AG20443 (cell line): Measurements from ENCODE around the gene PAQR6.
"Not testable (repeated sequence)": the region's sequence is repeated elsewhere in the genome, so short reads cannot be mapped to it uniquely, and the experiment has no call there.

Source experiments
- DNase-seq: peaks from one replicate; pipeline ENCODE4 v3.0.0; 2012; ENCODE audit warnings: low spot score, mixed read lengths

The PAQR6 gene

DNA sequence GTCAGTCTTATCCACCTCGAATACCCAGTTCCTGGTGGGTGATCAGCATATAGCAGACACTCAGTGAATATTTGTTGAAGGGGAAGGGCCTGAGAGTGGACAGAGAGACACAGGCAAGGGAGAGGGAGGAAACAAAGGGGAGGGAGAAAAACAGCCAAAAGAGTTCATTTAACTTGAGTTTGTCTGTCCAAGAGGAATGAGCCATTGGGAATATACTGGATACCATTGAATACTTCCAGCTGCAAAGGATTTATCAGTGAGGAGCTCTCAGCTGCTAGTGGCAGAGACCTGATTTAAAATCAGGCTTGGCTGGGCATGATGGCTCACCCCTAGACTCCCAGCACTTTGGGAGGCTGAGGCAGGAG, 17.4 kb downstream of the PAQR6 start:
- no peak for DNase-seq

- no peak for DNase-seq
Measured at GRCh38 chr1:156229809-156230472, 17.9 kb downstream of the PAQR6 start.

GRCh38 chr1:156228501-156228900, 19.4 kb downstream of the PAQR6 start:
- DNase-seq = no peak

DNA sequence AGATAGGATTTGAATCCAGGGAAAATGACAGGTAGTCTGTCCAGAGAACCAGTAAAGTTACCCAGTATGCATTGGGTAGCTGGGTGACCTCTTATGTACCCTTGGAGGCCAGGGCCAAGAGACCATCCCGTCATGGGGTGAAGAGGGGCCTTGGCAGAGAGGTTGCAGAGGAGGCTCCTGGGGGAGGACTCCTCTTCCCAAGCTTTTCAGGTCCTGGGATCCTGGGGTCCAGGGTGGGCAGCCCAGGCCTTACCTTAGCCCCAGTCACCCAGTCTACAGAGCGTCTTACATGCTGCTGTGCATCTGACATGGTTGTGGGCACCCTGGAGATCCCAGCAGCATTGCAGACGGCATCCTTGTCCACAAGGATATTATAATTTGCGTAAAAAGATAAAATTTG, 21.1 kb downstream of the PAQR6 start:
- DNase-seq = no peak

DNA sequence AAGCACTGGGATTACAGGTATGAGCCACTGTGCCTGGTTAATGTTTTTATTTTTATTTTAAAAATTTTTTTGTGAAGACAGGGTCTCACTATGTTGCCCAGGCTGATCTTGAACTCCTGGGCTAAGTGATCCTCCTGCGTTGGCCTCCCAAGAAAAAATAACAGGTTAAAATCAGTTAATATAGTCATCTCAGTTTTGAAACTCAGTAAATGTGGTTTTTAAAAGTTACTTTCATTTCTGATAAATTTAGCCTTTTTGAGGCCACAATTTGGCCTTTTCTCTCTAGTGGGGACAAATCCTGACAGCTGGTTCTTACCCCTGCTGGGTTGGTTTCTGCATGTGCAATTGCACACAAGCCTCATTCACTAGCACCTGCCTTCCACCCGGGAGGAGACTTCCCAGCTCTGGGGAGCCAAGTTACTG, 21.7 kb downstream of the PAQR6 start:
- no peak for DNase-seq

- no peak for DNase-seq
Measured at GRCh38 chr1:156225677-156226014, 22.2 kb downstream of the PAQR6 start.

GRCh38 chr1:156221986-156222692, 25.7 kb downstream of the PAQR6 start:
- no peak for DNase-seq

DNA sequence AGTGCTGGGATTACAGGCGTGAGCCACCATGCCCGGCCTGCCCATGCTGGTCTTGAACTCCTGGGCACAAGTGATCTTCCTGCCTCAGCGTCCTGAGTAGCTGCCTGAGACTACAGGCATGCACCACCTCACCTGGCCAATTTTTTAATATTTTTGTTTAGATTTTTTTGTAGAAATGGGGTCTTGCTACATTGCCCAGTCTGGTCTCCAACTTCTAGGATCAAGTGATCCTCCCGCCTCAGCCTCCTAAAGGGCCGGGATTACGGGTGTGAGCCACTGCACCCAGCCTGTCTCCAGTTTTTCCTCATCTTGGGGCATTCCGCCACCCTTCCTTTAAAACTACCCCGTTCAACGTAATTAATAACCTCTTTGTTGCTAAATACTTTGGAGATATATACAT, 27.6 kb downstream of the PAQR6 start:
- DNase-seq = no peak

DNA sequence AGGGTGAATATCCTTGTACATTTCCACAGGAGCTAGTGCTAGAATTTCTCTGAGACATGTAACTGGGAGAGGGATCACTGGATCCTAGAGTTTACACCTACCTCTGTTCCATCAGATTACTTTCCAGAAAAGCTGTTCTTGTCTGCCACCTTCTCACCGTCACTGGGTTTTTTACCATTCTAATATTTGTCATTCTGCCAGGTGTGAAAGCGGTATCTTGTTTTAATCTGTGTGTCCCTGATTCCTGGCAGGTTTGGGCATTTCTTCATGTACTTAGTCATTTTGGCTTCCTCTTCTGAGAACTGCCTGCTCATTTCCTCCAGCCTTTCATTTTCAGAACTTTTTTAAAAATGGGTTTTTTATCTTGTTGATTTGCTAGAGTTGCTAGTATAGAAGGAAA, 30.0 kb downstream of the PAQR6 start:
- DNase-seq = peak; percentile 37

- not testable (repeated sequence) for DNase-seq
Measured at GRCh38 chr1:156216361-156217086, 31.3 kb downstream of the PAQR6 start.

DNA sequence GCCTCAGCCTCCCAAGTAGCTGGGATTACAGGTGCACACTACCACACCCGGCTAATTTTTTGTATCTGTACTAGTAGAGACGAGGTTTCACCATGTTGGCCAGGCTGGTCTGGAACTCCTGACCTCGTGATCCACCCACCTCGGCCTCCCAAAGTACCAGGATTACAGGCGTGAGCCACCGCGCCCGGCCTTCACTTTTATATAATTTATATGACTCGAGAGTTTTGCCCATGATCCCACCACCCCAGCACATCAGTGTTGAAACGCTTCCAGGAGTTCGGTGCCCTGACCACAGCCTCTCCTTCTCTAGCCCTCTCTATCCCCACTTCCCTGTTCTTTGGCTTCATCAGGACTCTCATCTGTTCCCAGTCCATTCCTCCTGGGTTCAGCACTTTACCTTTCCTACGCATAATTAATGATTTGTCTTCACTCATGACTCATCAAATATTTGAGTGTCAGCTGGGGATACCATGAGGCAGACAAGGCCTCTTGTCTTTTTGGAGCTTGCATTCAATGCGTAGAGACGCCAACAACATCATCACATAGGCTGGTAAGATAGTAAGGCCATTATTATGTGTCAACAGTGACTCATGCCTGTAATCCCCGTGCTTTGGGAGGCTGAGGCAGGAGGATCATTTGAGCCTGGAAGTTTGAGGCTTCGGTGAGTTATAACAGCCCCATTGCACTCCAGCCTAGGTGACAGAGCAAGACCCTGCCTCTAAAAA, 33.7 kb downstream of the PAQR6 start:
- no peak for DNase-seq

DNA sequence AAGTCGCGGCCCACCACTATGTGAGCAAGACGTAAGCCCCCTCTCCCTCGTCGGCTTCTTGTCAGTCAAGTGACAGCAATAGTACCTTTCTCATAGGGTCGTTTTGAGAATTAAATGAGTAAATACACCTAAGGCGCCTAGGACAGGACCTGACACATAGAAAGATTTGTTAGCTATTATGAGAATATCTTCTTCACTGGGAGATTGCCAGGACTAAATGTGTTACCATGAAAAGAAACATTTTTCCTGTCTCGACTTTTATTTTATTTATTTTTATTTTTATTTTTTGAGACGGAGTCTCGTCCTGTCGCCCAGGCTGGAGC, 34.3 kb downstream of the PAQR6 start:
- no peak for DNase-seq

DNA sequence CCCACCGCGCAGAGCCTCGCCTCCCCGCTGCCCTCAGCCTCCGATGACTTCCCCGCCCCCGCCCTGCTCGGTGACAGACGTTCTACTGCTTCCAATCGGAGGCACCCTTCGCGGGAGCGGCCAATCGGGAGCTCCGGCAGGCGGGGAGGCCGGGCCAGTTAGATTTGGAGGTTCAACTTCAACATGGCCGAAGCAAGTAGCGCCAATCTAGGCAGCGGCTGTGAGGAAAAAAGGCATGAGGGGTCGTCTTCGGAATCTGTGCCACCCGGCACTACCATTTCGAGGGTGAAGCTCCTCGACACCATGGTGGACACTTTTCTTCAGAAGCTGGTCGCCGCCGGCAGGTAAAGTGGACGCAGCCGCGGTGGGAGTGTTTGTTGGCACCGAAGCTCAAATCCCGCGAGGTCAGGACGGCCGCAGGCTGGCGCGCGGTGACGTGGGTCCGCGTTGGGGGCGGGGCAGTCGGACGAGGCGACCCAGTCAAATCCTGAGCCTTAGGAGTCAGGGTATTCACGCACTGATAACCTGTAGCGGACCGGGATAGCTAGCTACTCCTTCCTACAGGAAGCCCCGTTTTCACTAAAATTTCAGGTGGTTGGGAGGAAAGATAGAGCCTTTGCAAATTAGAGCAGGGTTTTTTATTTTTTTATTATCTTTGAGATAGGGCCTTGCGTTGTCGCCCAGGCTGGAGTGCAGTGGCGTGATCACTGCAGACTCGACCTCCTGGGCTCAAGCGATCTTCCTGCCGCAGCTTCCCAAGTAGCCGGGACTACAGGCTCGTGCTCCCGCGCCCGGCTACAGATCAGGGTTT, 34.8 kb downstream of the PAQR6 start, which contains the start of gene PMF1:
Gene PMF1 (plus strand): TSS at position 175 of the 811 bp plus-strand sequence. CDS start 9 bp downstream, at position 184.
- peak; percentile 99 for DNase-seq

- DNase-seq = no peak
Measured at GRCh38 chr1:156212130-156212529, 35.7 kb downstream of the PAQR6 start.

- DNase-seq = no peak
Measured at GRCh38 chr1:156211243-156211642, 36.6 kb downstream of the PAQR6 start.

GRCh38 chr1:156204686-156205085, 43.2 kb downstream of the PAQR6 start:
- no peak for DNase-seq

DNA sequence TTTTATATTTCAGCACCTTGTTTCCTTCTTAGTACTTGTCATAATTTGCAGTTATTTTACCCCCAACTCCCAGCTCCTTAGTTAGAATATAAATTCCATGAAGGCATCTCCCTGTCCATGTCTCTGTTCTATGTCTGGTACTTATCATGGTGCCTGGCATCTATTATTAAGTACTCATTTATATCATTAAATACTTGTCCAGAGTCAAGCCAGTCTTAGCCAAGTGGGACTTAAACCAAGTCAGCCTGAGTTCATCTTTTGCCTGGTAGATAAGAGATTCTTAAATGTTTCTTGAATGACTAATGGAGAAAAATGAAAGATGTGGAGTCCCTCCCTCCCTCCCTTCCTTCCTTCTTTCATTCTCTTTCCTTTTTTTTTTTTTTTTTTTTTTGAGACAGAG, 44.5 kb downstream of the PAQR6 start:
- DNase-seq = peak; percentile 41

- DNase-seq = no peak
Measured at GRCh38 chr1:156200044-156200443, 47.8 kb downstream of the PAQR6 start.

- DNase-seq = no peak
Measured at GRCh38 chr1:156198831-156199349, 49.0 kb downstream of the PAQR6 start.

DNA sequence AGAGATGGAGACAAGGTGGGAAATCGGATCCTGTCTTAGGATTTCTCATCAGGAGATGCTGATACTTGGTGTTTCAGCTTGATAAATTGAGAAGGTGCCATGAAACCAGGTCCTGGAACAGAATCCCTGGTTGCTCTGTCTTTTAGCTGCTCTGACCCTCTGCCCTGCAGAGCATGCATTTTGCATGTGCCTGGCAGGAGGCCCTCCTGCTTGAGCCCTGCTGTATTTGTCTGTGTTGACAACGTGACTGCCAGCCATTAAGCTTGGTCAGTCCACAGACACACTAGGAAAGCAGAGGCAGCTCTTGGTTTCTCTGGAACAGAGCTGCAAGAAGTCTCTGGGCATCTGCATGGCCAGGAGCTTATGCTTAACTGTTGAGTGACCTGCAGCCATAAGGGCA, 51.4 kb downstream of the PAQR6 start:
- DNase-seq = no peak

GRCh38 chr1:156195853-156196252, 52.0 kb downstream of the PAQR6 start:
- no peak for DNase-seq

DNA sequence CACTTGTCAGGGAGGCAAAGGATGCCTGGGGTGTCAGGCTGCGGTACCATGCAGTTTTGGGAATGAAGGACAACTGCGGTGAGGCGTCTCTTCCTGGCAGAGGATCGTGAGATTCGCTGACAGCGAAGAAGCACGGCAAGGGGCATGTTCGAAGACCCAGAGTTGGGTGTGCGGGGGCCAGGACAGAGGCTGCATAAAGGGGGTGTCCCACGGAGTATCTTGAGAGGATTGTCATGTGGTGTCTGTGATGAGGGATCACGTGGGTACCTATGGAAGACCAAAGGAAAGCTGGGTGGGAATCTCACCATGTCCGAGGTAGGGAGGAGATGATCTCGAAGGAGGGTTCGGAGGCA, 53.6 kb downstream of the PAQR6 start:
- DNase-seq = no peak
